Cortex of kidney (tissue), 1 donor: ENCODE data around the gene SERTM1.

Experiments used
- DNase-seq: peaks from one replicate; lab custom pipeline; 2025; lab: John Stamatoyannopoulos, UW

Gene SERTM1

GRCh38 chr13:36712290-36712689 lies 38.5 kb downstream of the SERTM1 start:
- no peak for DNase-seq

GRCh38 chr13:36712770-36713169 lies 39.0 kb downstream of the SERTM1 start:
- no peak for DNase-seq

GRCh38 chr13:36713887-36714286 lies 40.1 kb downstream of the SERTM1 start:
- DNase-seq = no peak

DNA sequence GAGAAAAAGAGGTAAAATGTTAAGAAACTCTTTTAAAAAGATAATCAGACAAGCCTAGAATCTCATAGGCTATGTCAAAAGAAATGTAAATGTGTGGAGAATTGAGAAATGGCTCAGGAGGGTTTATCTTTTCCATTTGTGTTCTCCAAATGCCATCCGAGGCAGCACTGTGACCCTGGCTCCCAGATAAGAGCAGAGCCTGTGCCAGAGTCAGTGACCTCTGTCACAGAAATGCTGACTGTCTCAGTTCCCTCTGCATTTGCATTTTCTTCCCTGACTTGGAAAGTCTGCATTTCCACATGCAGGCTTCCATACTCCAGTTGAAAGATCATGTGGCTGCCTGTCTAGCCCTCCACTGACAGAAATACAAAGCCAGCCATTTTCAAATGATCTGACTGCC lies 42.0 kb downstream of the SERTM1 start:
- DNase-seq = no peak

DNA sequence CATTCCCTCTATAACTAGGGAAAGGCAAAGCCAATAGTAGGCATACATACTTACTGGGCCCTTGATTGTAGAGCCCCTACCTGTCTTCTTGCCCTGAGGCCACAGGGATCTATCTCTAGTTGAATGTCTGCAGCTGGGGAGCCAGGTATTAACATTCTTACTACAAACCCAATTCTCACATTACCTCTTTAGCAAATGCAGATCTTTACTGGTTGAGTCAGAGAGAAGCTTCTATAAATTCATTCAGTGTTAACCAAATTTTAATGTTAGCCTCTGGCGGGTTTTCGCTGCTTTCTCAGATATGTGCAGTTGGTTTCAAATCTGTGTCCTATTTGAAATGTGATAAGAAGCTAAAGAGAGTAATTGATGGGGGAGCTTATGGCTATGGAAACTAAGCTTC lies 43.2 kb downstream of the SERTM1 start:
- no peak for DNase-seq

- DNase-seq = no peak
These were observed 44.2 kb downstream of the SERTM1 start for GRCh38 chr13:36717966-36718545.

DNA sequence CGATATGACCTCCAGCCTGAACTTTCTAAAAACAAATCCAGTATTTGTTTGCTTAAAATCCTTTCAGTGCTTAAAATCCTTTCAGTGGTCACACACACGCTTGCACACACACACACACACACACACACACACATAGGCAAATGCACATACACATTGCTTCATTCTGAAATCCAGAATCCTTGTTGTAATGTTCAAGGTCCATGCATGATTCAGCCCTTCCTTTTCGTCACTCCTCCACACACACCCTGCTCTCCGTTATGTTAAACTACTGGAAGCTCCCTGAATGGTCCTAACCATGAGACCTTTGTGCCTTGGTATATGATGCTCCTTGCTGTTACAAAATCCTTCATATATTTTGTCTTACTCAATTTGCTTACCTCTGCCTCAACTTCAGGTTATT lies 44.9 kb downstream of the SERTM1 start:
- DNase-seq = no peak

- DNase-seq = no peak
These were observed 50.3 kb downstream of the SERTM1 start for GRCh38 chr13:36724141-36724540.

DNA sequence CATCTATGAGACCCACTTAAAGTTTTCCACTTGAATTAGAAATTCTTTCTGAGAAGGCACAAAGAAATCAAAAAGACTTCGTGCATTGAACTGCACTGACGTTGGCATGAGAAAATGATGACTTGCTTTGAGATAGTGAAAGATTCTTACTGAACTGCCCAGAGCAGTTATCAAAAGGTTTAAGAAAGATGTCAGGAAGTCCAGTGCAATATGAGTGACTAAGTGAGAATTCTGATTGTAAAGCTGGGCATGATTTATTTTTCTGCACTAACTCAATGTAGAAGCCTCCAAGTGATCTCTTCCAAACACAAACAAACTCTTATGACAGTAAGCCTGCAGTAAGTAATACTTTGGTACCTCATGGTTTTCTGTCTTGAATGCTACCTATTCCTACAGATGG lies 52.1 kb downstream of the SERTM1 start:
- DNase-seq = no peak

- no peak for DNase-seq
These were observed 54.2 kb downstream of the SERTM1 start for GRCh38 chr13:36728006-36728405.

DNA sequence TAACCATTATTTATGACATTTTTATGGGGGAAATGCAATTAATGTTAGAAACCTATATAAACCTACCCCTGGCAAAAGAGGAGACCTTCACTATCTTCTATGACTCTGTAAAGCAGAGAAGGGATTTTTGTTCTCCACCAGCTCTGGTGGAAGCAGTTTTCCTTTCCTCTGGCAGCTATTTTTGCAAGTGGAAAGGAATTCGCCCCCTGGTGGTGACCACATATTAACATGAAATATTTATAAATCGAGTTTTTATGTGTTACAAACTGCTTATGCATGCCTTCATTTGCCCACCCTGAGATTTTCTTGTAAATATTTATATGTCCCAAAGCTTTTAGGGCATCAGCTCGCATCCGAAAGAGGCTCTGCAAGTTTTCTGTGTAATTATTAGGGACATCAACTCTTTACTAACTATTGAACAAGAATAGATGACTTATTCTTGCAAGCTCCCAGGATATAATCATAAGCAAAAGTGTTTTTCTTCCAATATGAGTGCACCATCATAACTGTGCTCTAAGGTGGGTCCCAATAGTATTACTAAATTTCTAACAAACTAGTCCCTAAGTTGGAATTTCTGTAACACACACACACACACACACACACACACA lies 62.4 kb downstream of the SERTM1 start:
- no peak for DNase-seq

DNA sequence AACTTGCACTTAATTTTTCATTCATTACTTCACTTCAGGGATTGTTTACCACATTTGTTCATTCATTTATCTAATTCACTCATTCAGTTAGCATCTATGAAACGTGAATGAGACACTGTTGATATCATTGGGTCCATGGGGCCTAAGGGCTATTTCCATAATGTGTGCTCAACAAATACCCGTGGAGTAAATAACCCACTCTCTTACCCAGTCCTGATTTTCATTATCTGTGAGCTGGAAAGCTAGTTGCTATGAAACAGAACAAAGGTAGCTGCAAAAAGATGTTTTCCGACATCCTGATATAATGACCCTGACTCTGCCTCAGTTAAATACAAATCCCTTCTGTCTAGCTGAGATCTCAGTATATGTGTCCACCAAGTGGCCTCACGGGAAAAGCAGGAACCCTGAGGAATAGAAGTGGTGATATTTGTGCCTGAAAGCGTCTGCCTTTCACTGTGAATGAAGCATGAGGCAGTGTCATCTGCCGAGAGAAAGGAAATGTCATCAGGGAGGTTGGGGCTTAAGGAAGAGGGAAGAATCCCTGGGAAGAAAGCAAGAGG lies 63.8 kb downstream of the SERTM1 start:
- DNase-seq = no peak

- no peak for DNase-seq
These were observed 71.6 kb downstream of the SERTM1 start for GRCh38 chr13:36745436-36745835.

DNA sequence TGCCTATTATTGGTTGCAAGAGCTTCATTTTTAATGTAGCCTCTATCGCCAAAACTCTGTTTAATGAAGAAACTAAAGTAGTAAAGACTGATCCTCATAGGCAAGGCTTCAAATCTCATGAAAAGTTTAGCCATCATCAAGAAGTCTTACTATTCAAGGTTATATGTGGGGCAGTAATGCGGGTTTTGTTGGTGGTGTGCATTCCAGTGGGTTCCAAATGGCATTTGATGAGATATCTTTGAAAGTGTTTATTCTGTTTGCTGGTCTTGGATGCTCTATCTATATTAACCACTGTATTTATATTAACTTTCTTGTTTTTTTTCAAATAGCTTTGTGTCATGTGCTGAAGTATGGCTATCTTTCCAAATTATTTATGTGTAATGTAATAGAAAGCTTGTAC lies 72.2 kb downstream of the SERTM1 start:
- no peak for DNase-seq
